RKO (cell line): ENCODE measurements around the gene PSMD11.

Source experiments
- DNase-seq: peaks from one replicate; pipeline ENCODE4 v3.0.0-alpha.2; 2016; ENCODE audit warnings: low spot score

The PSMD11 gene

GRCh38 chr17:32490101-32490482, 45.8 kb downstream of the PSMD11 start:
- DNase-seq: no peak

- no peak for DNase-seq
These were observed 47.3 kb downstream of the PSMD11 start for GRCh38 chr17:32491371-32492263.

GRCh38 chr17:32492264-32492589, 47.9 kb downstream of the PSMD11 start:
- DNase-seq: no peak

- DNase-seq: no peak
These were observed 48.5 kb downstream of the PSMD11 start for GRCh38 chr17:32492648-32493289.

- DNase-seq: no peak
These were observed 49.3 kb downstream of the PSMD11 start for GRCh38 chr17:32493571-32493970.

GRCh38 chr17:32493976-32494513, 49.7 kb downstream of the PSMD11 start:
- no peak for DNase-seq

- no peak for DNase-seq
These were observed 50.5 kb downstream of the PSMD11 start for GRCh38 chr17:32494621-32495358.

- DNase-seq: no peak
These were observed 51.3 kb downstream of the PSMD11 start for GRCh38 chr17:32495359-32496231.

- DNase-seq: peak; percentile 28
These were observed 52.2 kb downstream of the PSMD11 start for GRCh38 chr17:32496395-32497073.

GRCh38 chr17:32497431-32498205, 53.3 kb downstream of the PSMD11 start:
- no peak for DNase-seq

GRCh38 chr17:32498391-32498790, 54.1 kb downstream of the PSMD11 start:
- no peak for DNase-seq

GRCh38 chr17:32502013-32502412, 57.7 kb downstream of the PSMD11 start:
- no peak for DNase-seq

GRCh38 chr17:32502710-32503109, 58.4 kb downstream of the PSMD11 start:
- no peak for DNase-seq

- no peak for DNase-seq
These were observed 59.2 kb downstream of the PSMD11 start for GRCh38 chr17:32503251-32504165.

- DNase-seq: no peak
These were observed 60.1 kb downstream of the PSMD11 start for GRCh38 chr17:32504166-32504990.

GRCh38 chr17:32508926-32509325, 64.6 kb downstream of the PSMD11 start:
- DNase-seq: no peak

- no peak for DNase-seq
These were observed 66.2 kb downstream of the PSMD11 start for GRCh38 chr17:32510466-32510865.

- DNase-seq: no peak
These were observed 68.0 kb downstream of the PSMD11 start for GRCh38 chr17:32512328-32512727.
